ENCODE results near the gene FXYD6.
A peak's percentile ranks its signal among the peaks of the same experiment; 100 is the strongest.

FXYD6 gene

DNA sequence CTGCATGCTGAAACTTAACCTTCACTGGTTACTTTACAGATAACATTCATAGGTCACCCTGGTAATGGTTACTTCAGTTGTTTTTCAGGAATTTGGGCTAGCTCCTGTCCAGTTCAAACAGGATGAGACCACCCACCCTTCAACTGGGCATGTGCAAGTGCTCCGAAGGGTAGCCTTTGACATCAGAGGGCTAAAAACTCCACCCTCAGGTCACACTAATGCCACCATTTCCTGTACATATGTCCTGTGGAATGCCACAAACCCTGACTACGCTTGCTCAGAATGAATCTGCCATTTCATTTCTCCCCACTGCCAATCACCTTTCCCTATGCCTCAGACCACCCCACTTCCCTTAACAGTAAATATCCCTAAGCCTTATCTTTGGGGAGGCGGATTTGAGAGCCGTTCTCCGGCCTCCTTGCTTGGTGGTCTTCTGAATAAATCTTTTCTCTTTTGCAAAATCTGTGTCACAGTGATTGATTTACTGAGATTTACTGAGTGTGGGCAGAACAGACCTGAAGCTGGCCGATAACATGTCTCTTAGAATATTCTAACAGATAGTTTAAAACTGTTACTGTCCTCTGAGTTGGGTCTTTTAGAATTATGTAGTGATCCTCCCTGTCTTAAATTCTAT lies 26.6 kb downstream of the FXYD6 start:
- DNase-seq (ENCODE audit: low read depth, low spot score) = no peak

DNA sequence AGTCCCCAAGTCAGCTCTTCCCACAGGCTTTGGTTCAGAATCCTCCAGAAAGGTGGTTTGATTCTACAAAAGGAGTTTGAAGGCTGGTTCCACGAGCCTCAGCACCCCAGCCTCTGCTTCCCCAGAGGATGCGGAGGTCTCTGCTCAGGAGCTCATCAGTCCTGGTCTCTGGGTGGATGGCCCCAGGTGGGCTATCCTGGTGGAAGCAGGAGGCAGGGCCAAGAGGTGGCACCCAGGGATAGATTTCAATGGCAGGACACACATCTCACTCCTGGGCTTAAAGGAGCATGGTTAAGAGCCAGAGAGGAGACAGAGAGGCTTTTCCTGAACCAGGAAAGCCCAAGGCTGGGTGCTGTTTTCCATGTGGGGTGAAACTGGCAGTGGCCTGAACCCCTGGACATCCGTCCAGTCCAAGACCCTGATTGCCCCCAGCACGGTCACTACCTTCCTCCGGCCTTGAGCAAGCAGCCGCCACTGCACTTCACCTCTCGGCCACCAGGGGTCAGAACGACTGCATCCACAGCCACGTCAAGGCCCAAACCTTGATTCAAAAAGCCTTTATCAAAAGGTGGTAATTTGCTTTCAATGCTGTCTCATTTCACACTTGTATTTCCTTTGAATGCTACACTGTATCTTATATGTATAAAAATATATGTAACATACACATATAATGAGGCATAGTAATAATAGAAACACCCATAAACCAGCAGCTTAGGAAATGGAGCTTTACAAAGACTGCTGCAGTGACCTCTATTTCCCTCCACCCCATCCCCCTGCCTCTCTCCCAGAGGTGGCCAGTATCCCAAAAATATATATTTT lies 32.6 kb downstream of the FXYD6 start:
- peak; percentile 86 for DNase-seq (ENCODE audit: low read depth, low spot score)

DNA sequence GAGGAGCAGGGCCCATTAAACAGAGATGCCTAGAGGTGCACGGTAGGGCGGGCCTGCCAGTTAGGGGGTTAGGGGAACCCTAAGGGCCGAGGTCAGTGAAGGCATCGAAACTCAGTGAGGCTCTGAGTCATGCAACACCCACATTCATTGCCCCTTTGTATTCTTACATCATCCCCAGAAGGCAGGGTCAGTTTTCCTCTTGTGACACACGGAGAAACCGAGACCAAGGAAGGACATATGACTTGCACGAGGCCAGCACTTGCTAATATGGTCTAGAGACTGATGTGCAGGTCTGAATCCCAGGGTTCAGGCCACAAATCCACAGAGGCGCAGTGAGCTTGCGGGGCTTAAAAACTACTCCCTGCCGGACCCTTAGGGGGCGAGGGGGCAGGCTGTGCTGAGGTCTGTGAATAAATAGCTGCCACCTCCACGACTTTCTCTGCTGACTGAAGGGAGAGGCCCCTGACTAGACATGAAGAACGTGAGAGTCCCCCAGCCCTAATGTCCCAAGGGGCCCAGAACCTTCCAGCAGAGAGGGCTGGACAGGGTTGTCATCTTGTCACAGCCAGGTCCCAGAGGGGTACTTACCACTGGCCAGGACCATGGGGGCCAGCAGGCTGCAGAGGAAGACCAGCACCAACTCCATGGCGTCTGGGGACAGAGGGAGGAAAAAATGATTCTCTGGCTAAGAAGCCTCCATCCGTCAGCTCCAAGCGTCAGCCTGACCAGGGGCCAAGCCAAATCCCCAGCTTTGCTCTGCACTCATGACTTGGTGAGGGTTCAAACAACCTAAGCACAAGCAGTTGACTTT lies 34.1 kb downstream of the FXYD6 start:
- DNase-seq (ENCODE audit: low read depth, low spot score) = no peak

DNA sequence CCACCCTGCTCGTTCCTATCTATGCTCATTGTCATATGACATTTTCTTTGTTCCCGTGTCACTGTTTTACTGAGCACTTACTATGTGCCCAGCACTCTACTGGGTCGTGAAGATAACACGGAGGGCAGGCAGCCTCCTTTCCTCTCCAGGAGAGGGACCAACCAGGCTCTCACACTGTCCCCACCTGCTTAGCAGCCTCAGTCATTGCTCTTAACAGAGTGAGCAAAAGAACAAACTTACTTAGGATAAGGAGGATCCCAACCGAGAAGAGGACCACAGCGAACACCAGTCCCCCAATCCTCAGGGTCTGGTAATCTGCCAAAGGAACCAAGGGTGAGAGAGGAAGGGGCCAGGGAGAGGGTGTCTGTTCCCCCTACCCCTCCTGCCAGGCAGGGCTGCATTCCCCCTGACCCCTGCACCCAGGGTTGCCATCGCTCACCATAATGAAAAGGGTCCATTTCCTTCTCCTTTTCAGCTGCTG lies 34.9 kb downstream of the FXYD6 start:
- no peak for DNase-seq (ENCODE audit: low read depth, low spot score)

DNA sequence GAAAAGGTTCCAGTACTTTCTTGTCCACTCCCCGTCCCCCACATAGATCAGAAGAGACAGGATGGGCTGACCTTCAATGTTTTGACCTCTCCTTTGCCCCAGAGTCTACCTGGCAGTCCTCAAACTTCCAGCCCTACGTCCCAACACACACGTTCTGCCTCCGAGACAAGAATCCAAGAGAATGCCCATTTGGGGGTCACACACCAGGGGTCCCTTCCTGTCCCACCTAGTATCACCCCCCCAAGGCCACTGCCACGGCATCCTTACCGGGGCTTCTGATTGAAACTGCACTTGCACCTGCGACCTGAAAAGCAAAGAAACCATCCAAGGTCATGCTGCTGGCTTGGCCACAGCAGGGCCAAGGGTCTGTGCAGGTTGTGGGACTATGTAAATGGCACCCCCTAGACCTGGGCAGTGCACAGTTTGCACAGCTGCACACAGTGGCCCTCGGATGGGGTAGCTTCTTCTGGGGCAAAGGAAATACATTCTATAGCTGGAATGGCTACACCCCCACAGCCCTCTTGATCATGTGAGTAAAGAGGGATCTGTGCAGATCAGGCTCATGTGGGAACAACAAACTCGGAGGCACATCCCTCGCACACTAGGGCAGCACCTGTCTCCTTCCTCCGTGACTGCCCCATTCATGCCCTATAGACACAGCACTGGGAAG lies 35.4 kb downstream of the FXYD6 start:
- DNase-seq (ENCODE audit: low read depth, low spot score) = no peak

DNA sequence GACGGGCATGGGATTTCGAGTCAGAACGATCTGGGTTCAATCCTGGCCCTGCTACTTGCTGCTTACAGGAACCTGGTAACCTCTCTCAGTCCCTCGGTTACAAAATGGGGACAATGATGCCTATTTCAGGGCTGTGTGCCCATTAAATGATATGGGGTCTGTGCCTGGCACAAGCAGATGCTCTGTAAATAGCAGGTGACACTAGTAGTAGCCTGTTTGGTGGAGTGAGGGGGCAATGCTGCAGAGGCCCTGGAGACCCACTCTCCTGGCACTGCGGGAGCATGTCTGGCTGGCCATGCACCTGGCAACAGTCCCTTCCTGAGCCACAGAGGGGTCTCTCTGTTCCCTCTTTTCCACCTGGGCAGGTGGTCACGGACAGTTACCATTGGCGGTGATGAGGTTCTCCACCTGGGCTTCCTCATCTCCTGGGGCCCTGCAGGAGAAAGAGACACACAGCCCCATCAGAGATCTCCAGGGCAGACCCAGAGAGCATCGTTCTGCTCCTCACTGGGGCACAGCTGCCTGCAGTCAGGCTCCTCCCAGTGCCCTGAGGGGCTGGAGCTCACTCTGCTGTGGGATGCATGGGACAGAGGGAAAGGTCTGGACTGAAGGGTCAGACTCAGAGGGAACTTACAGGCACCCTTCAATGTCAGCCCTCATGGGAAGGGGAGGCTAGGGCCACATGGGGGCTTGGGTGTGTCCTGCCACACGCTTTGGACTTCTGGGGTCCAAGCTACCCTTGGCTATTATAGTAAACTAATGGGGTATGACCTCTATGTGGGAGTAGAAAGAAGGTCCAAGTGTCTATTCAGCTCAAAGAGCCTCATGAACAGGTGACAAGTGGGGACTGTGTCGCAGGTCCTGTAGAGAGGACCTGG lies 36.3 kb downstream of the FXYD6 start:
- no peak for DNase-seq (ENCODE audit: low read depth, low spot score)

DNA sequence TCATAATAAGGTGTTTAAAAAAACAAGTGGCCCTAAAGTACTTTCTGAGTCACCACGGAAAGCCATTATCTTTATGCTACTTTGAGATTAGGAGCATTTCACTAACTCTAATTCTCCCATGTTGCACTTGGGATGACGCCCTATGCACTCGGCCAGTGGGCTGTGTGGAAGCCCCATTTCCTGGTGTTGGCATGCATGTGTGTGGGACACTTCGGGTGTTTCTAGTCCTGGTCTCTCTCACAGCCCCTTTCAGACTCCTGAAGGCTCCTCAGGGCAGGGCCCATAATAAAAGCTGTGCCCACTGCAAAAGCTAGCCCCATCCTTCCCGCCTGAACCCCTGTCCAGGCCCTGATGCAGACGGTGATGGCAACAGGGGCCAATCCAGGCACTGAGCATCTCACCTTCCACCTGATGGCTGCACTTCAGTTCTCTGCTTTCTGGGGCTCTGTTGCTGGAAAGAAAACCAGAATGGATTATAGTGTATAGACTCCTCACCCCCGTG lies 37.0 kb downstream of the FXYD6 start:
- no peak for DNase-seq (ENCODE audit: low read depth, low spot score)

DNA sequence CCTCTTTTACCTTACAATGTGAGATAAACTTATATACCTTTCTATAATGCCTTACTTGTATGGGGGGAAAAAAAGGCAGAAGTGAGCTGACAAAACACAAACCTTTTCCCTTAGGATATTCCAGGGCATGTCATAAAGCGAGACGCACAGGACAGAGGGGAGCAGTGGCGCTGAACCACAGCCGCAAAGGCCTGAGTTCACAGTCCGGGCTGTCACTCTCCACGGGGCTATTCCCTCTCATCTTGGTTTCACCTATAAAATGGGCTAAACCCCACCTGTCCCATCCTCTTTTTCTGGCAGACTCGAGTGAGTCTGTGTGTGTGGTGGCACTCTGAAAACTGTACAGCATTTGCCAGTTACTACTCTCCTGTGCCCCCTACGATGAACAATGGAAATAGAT lies 37.6 kb downstream of the FXYD6 start:
- no peak for DNase-seq (ENCODE audit: low read depth, low spot score)

DNA sequence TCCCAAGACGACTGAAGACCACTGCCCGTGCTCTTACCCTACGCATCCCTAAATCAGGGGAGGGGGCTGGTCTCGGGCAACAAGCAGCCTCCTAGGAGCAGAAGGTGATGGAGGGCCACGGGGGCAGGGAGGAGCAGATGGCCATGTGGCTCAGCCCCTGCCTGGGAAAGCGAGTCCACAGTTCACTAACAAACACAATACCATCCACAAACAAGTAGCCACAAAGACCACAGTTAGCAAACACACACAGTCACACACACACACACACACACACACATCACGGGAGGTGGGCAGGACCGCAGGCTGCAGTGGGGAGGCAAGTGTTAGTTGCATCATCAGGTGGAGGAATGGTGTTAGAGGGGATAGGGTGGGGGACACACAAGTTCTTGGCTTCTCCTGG lies 38.7 kb downstream of the FXYD6 start:
- DNase-seq (ENCODE audit: low read depth, low spot score) = no peak

DNA sequence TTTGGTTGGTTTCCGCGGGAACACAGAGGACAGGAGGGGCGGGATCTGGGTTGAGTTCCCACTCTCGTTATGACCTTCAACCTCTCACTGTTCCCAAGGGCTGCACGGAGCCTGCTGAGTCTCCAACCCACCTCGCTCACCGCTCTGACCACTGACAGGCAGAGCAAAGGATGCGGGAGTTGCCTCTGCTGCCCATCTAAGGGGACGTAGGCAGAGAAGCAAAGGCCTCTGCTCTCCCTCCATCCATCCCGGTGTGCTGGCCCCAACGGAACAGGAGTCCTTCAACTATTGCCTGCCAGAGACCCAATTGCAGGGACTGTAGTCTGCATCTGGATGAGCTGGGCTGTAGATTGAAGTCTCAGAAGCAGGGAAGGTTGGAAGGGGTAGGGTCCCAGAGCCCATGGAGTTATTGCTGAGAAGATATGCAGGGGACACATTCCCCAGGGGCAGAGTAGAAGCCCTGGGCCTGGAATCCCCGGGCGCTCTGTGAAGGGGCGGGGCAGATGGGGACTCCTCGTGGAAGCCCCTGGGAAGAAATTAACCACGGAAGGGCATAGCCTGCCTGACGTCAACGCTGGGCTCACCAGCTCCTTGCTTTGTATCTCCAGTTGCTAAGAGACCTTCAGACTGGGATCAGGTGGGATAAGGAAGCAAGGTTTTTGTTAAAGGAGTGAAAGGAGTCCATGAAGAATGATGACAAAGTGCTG lies 39.2 kb downstream of the FXYD6 start:
- DNase-seq (ENCODE audit: low read depth, low spot score) = no peak

DNA sequence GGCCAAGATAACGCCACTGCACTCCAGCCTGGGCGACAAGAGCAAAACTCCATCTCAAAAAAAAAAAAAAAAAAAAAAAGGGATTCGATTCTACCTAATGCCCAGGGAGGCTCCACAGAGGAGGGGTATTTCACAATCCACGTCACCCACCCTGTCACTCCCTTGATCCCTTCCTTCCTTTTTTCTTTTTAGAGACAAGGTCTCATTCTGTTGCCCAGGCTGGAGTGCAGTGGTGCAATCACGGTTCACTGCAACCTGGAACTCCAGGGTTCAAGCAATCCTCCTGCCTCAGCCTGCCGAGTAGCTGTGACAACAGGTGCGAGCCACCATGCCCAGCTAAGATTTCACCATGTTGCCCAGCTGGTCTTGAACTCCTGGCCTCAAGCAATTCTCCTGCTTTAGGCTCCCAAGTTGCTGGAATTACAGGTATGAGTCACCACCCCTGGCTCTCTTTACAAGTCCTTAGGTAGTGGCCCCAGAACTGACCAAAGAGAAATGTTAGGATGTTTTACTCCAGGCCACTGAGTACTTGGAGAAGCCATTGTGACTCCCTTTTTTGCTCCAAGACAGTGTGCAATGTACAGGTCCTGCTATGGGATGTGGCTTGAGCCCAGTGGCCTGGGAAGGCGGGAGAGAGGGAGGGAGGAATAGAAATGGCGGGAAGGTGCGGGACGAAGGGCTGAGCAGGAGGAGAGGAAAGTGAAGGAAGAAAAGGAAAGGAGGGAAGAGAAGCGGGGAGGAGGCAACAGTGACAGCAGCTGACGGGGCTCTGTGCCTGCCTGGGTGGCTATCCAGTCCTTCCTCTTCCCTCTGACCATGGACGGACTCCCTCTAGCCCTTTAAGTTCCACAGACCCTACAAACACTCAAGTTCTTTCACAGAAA lies 40.1 kb downstream of the FXYD6 start:
- no peak for DNase-seq (ENCODE audit: low read depth, low spot score)

DNA sequence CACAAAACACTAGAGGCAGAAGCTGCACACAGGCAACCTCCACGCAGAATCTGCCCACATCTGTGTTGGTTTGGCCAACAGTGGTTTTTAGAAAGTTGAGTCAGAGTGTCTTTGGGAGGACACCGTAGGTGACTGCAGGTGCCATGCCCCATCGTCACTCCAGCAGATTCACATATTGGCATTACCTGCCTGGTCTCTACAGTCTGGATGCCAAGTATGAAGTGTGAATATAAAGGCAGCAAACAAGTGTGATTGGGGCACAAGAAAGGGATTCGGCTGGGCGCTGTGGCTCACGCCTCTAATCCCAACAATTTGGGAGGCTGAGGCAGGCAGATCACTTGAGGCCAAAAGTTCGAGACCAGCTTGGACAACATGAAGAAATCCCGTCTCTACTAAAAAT lies 40.9 kb downstream of the FXYD6 start:
- DNase-seq (ENCODE audit: low read depth, low spot score) = no peak

DNA sequence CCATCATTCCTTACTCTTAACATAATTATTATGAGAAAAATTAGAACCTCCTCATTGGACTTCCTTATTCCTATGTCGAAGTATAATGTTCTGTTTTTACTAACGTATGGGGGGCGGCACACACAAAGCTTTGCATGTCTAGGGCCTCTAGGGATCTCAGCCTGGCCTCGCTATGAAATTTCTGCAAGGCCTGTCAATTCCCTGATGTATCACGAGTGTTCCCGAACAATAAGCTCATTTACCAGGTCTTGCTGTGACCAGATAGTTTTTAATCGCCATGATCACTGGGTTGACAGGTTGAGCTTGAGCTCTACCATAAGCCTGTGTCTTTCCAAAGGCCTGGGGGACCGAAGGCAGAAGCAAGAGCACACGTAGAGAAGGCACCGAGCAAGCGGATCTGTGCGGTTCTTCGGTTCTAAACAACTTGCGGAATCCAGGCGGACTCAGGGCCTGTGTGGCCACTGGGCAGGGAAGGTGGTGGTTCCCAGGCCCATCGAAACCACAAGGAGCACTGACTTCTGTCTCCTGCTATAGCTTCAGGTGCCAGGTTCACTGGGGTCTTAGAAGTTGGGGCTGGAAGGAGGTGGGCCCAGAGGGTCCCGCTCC lies 41.5 kb downstream of the FXYD6 start:
- no peak for DNase-seq (ENCODE audit: low read depth, low spot score)

DNA sequence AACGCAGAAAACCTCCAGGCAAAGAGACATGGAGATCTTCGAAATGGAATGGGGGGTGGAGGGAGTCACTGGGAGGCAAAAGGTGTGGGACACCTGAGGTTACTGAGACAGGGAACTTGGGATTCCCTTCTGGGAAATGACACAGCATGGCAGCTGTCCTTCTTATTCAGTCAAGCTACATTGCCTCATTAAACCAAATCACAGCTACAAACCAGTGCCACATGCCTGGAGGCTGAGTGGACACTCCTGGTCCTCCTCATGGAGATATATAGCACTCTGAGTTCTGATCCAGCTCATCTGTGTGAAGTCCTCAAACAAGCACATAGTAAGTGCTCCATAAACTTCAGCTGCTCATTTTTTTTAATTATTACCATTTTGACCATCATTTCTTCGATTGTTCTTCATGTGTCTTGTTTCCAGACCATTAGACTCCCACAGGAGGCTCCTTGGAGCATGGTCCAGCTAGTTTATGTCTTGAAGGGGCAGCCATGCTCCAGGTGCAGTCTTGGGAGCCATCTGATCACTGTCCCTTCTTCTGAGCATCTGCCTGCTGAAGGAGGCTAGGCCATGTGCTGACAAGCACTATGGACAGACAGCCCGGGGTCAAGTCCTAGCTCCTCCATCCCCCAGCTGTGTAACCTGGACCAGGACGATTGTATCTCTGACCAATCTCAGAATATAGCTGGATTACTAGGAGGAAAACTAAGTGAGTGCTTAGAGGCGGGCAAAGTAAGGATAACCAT lies 42.2 kb downstream of the FXYD6 start:
- no peak for DNase-seq (ENCODE audit: low read depth, low spot score)

DNA sequence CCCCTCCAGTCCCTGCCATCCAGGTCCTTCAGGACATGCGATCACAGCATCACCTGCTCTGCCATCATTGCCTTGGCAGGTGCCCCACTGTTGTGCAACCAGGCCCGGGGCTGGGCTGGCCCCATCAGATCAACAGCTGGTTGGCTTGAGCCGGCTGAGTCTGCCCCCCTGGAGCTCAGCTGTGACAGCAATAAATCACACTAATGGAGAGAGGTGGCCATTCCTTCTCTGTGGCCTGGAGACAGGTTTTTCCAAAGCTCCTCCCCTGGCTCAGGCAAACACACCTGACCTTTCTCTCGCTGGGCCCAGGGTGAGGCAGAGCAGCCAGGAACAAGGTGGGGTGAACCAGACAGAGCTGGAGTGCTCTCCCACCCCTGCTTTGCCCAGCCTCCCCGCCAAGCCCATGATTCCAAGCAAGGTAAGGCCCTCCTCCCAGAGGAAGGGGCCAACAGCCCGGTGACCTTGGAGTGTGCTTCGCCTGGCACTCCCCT lies 43.0 kb downstream of the FXYD6 start:
- no peak for DNase-seq (ENCODE audit: low read depth, low spot score)

DNA sequence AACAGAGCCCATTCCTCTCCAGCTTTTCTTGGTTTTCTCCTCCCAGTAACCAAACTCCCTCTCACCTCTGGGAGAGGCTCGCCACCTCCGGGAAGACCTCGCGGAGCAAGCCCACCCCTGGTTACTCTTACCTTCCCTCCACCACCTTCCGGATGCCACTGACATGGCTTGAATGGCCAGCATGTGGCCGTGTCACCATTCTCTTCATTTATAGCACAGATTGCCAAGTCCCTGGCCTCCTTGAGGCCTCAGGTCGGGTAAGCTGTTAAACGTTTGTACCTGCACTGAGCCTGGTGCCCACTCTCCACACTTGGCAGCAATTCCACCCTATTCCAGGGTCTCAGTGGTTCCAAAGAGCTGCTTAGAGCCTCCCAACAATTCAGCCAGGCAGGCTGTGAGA lies 43.9 kb downstream of the FXYD6 start:
- DNase-seq (ENCODE audit: low read depth, low spot score) = no peak

DNA sequence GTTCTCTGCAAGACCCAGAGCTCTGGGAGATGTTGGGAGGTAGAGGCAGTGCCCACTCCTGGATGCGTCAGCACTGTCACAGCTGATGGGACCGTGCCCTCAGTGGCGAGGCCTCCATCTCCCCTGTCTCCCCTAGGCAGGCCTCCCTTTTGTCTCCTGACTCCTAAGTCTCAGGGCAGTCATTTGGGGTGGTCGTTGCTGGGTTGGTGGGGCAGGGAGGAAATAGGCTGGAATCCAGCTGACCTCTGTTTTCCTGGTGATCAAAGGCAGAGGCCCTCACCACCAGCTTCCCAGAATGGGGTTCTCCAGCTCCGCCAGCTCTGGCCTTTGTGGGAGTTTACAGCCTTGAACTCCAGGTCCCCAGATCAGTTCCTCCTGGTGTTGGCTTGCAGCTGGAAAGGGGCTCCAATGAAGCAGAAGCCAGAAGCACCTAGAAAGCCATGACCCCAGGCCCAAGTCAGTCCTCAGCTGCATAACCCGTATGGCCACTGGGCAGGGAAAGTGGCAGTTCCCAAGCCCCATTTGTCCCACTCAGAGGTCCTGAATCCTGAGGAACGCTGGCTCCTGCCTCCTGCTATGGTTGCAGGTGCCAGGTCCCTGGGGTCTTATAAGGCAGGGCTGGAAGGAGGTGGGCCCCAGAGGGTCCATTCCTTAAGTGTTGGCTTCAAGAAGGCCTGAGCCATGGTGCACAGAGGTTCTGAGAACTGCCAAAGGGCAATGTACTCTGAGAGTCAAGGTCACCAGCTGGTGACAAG lies 44.6 kb downstream of the FXYD6 start:
- no peak for DNase-seq (ENCODE audit: low read depth, low spot score)
